Hepatocyte (in vitro differentiated cells): ENCODE data around the gene CCDC68. TPM values are rescaled to one million over a fixed set of nuclear protein-coding genes. Genes with fewer than 3 reads are reported as not detected.

ENCODE experiments used
- DNase-seq: peaks from one replicate; pipeline ENCODE4 v3.0.0-alpha.2; 2016; ENCODE audit warnings: low spot score
- H2AFZ ChIP-seq: fragments of 200-600 bp; sonication (generic); 2 replicates; pipeline ENCODE4 v1.6.0; 2016; ENCODE audit warnings: antibody characterized with exemption, mild to moderate bottlenecking
- H3K27ac ChIP-seq: fragments of 200-600 bp; sonication (generic); 2 replicates; pipeline ENCODE4 v1.5.1; 2016; ENCODE audit warnings: mild to moderate bottlenecking
- H3K27me3 ChIP-seq: fragments of 200-600 bp; sonication (generic); 2 replicates; pipeline ENCODE4 v1.6.1; 2016
- H3K36me3 ChIP-seq: fragments of 200-600 bp; sonication (generic); replicated peaks from 2 replicates; pipeline ENCODE4 v1.5.1; 2016; ENCODE audit warnings: low read depth; ENCODE audit not compliant: insufficient read depth
- H3K4me1 ChIP-seq: fragments of 200-600 bp; sonication (generic); 2 replicates; pipeline ENCODE4 v1.5.1; 2016; ENCODE audit warnings: mild to moderate bottlenecking, moderate library complexity; ENCODE audit not compliant: insufficient read depth
- H3K4me2 ChIP-seq: fragments of 200-600 bp; sonication (generic); 2 replicates; pipeline ENCODE4 v1.6.0; 2016
- H3K4me3 ChIP-seq: fragments of 200-600 bp; sonication (generic); 2 replicates; pipeline ENCODE4 v1.5.1; 2016; ENCODE audit warnings: mild to moderate bottlenecking
- H3K79me2 ChIP-seq: fragments of 200-600 bp; sonication (generic); 2 replicates; pipeline ENCODE4 v1.6.0; 2017; ENCODE audit warnings: mild to moderate bottlenecking
- H3K9me2 ChIP-seq: fragments of 200-600 bp; sonication (generic); replicated peaks from 2 replicates; pipeline ENCODE4 v1.6.0; 2017; ENCODE audit warnings: mild to moderate bottlenecking; ENCODE audit not compliant: insufficient read depth
- H3K9me3 ChIP-seq: fragments of 200-600 bp; sonication (generic); 2 replicates; pipeline ENCODE4 v1.5.1; 2016; ENCODE audit warnings: low read depth, mild to moderate bottlenecking
- H4K20me1 ChIP-seq: fragments of 200-600 bp; sonication (generic); 2 replicates; pipeline ENCODE4 v1.6.0; 2016; ENCODE audit warnings: mild to moderate bottlenecking; ENCODE audit not compliant: insufficient read depth, poor library complexity, severe bottlenecking
- EZH2 ChIP-seq: fragments of 200-600 bp; sonication (generic); IDR thresholded peaks from 2 replicates; pipeline ENCODE4 v1.6.1; 2016; ENCODE audit warnings: antibody characterized with exemption, mild to moderate bottlenecking, borderline replicate concordance
- EZH2phosphoT487 ChIP-seq: fragments of 200-600 bp; sonication (generic); IDR thresholded peaks from one replicate; pipeline ENCODE4 v1.6.1; 2018; ENCODE audit warnings: antibody characterized with exemption, mild to moderate bottlenecking, low read depth, moderate library complexity; ENCODE audit not compliant: unreplicated experiment, severe bottlenecking
- WGBS: methylation state at CpG from one replicate; pipeline ENCODE4 v1.1.6; 2016; ENCODE audit warnings: low lambda C conversion rate; ENCODE audit errors: missing lambda C conversion rate; 5-methylcytosine and 5-hydroxymethylcytosine counted together
- polyA plus RNA-seq: library from polyadenylated mRNA; unstranded; fragments of >200 nt; fragmentation: Nextera tagmentation; extraction: Ambion mirVana; gene quantifications from 2 replicates; pipeline ENCODE4 v1.2.1, GENCODE V29; 2016
- total RNA-seq: library from RNA; depleted of rRNA; stranded (reverse); fragments of >200 nt; gene quantifications from 2 replicates; pipeline ENCODE4 v1.2.3, GENCODE V29; 2014
- TF ChIP-seq, protein P1 (sequence below): fragments of 200-600 bp; sonication (generic); IDR thresholded peaks from 2 replicates; pipeline ENCODE4 v1.5.1; 2016; ENCODE audit warnings: antibody characterized with exemption, mild to moderate bottlenecking; ENCODE audit not compliant: poor library complexity

CCDC68 gene
- total and polyA plus RNA-seq, 2 experiments from 2014 or later, result 6.7 to 13.0 TPM

- H3K36me3 ChIP-seq, result no peaks in the 10 kb centered on the region
- 96% methylated on average over 3 of the region's 3 CpGs for WGBS
- no peaks in the 10 kb centered on the region for H3K79me2 ChIP-seq
- H3K9me2 ChIP-seq, result no peaks in the 10 kb centered on the region
- H3K4me2 ChIP-seq, result no peak overlapping the region
- no peaks in the 10 kb centered on the region for H3K27me3 ChIP-seq
- no peak overlapping the region for H3K27ac ChIP-seq
- H2AFZ ChIP-seq, result no peak overlapping the region
- TF ChIP-seq EZH2 (no peak), EZH2phosphoT487 (no peak)
- TF ChIP-seq, protein P1, sequence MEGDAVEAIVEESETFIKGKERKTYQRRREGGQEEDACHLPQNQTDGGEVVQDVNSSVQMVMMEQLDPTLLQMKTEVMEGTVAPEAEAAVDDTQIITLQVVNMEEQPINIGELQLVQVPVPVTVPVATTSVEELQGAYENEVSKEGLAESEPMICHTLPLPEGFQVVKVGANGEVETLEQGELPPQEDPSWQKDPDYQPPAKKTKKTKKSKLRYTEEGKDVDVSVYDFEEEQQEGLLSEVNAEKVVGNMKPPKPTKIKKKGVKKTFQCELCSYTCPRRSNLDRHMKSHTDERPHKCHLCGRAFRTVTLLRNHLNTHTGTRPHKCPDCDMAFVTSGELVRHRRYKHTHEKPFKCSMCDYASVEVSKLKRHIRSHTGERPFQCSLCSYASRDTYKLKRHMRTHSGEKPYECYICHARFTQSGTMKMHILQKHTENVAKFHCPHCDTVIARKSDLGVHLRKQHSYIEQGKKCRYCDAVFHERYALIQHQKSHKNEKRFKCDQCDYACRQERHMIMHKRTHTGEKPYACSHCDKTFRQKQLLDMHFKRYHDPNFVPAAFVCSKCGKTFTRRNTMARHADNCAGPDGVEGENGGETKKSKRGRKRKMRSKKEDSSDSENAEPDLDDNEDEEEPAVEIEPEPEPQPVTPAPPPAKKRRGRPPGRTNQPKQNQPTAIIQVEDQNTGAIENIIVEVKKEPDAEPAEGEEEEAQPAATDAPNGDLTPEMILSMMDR, result no peak
- DNase-seq, result no peak
- H3K4me3 ChIP-seq, result no peak overlapping the region
- no peaks in the 10 kb centered on the region for H4K20me1 ChIP-seq
- no peaks in the 10 kb centered on the region for H3K9me3 ChIP-seq
- H3K4me1 ChIP-seq, result no peaks in the 10 kb centered on the region
These were observed 24.5 kb upstream of the CCDC68 start for GRCh38 chr18:54983791-54984190.

- Histone ChIP-seq H3K27me3 (no peaks in the 10 kb centered on the region), H3K9me3 (no peaks in the 10 kb centered on the region), H3K9me2 (no peaks in the 10 kb centered on the region), H4K20me1 (no peaks in the 10 kb centered on the region), H3K4me1 (no peaks in the 10 kb centered on the region), H3K79me2 (no peaks in the 10 kb centered on the region), H3K4me2 (no peak overlapping the region), H2AFZ (no peak overlapping the region), H3K4me3 (no peak overlapping the region), H3K36me3 (no peaks in the 10 kb centered on the region), H3K27ac (no peak overlapping the region)
- peak; percentile 70 for DNase-seq
- whole genome bisulfite sequencing, result 31% methylated on average over 9 of the region's 9 CpGs
- TF ChIP-seq, protein P1, result peak; percentile 78
- no peak for TF ChIP-seq EZH2
- no peak for TF ChIP-seq EZH2phosphoT487
These were observed 23.9 kb upstream of the CCDC68 start for GRCh38 chr18:54983041-54983686.

DNA sequence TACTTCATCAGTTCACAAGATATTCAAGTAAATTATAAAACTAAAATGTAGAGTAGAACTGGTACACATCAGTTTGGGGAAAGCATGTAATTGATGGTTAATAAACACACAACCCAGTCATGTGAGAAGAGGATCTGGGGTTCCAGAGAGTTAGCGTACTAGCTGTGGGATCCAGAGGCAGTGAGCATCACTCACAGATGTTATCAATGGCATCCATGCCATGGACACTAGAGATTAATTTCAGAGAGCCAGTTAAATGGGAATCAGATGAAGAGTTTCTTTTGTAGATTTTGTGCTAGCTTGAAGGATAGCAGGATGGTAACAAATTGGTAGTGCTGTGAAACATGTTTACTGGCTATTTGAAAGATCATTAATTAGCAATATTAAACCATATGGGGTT is 21.8 kb upstream of the CCDC68 start:
- H3K27me3 ChIP-seq, result no peaks in the 10 kb centered on the region
- no peaks in the 10 kb centered on the region for H3K9me3 ChIP-seq
- H3K27ac ChIP-seq, result no peak overlapping the region
- no peak overlapping the region for H3K4me3 ChIP-seq
- H2AFZ ChIP-seq, result no peak overlapping the region
- TF ChIP-seq, protein P1, result no peak
- no peak for TF ChIP-seq EZH2
- TF ChIP-seq EZH2phosphoT487, result no peak
- no peak overlapping the region for H3K4me2 ChIP-seq
- no peaks in the 10 kb centered on the region for H3K36me3 ChIP-seq
- H4K20me1 ChIP-seq, result no peaks in the 10 kb centered on the region
- H3K9me2 ChIP-seq, result no peaks in the 10 kb centered on the region
- no peak for DNase-seq
- 80% methylated on average over 1 of the region's 1 CpG for WGBS
- H3K4me1 ChIP-seq, result no peaks in the 10 kb centered on the region
- H3K79me2 ChIP-seq, result no peaks in the 10 kb centered on the region

- Histone ChIP-seq H3K27ac (no peak overlapping the region), H3K36me3 (no peaks in the 10 kb centered on the region), H3K9me3 (no peaks in the 10 kb centered on the region), H2AFZ (no peak overlapping the region), H3K79me2 (no peaks in the 10 kb centered on the region), H3K4me3 (no peak overlapping the region), H4K20me1 (no peaks in the 10 kb centered on the region), H3K9me2 (no peaks in the 10 kb centered on the region), H3K4me1 (no peaks in the 10 kb centered on the region), H3K27me3 (no peaks in the 10 kb centered on the region), H3K4me2 (no peak overlapping the region)
- WGBS, result 96% methylated on average over 2 of the region's 2 CpGs
- no peak for DNase-seq
- TF ChIP-seq, protein P1, result no peak
- no peak for TF ChIP-seq EZH2
- no peak for TF ChIP-seq EZH2phosphoT487
These were observed 16.3 kb upstream of the CCDC68 start for GRCh38 chr18:54975598-54975997.
